Effector memory CD8-positive, alpha-beta T cell (primary cell): ENCODE results near the gene PBX4.
"Not testable (repeated sequence)": the region's sequence is repeated elsewhere in the genome, so short reads cannot be mapped to it uniquely, and the experiment has no call there.

Source experiments
- ATAC-seq: fragments of 150-1000 bp; cut with Tn5 transposase; replicated peaks from 2 replicates; pipeline ENCODE4 v1.10.0; 2021; ENCODE audit warnings: mild to moderate bottlenecking, moderate library complexity
- DNase-seq, 3 experiments: peaks; one replicate each; pipeline ENCODE4 v3.0.0; 2021
- H3K27ac Mint-ChIP-seq, 2 donors: one replicate each; pipeline ENCODE4 v1.8.0; 2022; ENCODE audit warnings: mild to moderate bottlenecking in 2 of 2, mixed read lengths in 2 of 2, moderate library complexity in 2 of 2
- H3K27me3 Mint-ChIP-seq, 2 donors: one replicate each; pipeline ENCODE4 v1.8.0; 2022; ENCODE audit warnings: mixed read lengths in 2 of 2
- H3K36me3 Mint-ChIP-seq: one replicate; pipeline ENCODE4 v1.8.0; 2022; ENCODE audit warnings: mild to moderate bottlenecking, moderate library complexity, mixed read lengths; ENCODE audit not compliant: insufficient read depth
- H3K4me1 Mint-ChIP-seq, 2 donors: one replicate each; pipeline ENCODE4 v1.8.0; 2022; ENCODE audit warnings: low read depth in 2 of 2, mixed read lengths in 2 of 2
- H3K4me3 Mint-ChIP-seq, 2 donors: one replicate each; pipeline ENCODE4 v1.8.0; 2022; ENCODE audit warnings: mild to moderate bottlenecking in 2 of 2, mixed read lengths in 2 of 2, moderate library complexity in 2 of 2
- H3K9me3 Mint-ChIP-seq, 2 donors: one replicate each; pipeline ENCODE4 v1.8.0; 2022; ENCODE audit warnings: mixed read lengths in 2 of 2

Gene PBX4

DNA sequence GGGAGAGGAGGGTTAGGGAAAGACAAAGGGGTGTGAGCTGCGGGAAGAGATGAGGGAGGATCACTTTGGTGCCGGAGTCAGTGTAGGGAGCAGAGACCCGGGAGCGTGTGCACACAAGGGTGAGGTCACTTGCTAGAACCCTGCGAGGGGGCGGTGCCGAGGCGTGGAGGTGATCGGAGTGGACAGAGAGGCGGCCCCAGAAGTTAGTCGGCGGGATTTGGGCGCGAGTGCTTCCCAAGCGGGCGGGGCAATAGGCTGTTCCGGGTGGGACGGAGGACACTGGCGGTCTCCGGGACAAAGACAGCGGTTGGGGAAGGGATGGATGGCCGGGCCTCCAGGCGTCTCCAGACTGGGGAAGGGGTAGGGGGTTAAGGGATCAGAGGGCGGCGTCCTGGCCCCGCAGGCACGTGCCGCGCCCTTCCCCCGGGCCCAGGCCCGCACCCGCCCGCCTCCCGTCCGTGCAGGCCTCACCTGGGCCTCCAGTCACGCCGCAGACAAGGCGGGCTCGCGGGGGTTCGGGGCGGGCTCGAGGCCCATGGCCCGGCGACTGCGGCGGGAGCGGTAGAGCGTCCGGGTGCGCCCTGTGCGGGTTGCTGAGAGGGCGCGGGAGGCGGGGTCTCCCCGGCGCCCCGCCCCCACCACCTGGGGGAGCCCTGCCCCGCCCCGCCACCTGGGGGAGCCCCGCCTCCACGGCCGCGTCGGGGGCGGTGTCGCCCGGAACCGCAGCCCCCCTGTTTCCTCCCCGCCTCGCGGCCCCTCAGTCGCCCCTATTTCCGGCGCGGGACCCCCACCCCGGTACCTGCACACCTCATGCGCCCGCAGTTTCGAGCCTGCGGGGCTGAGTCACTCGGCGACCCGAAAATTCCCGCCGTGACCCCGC is 9.4 kb upstream of the PBX4 start, which contains the start of gene LPAR2:
Gene LPAR2 (minus strand): TSS at position 600 of the 880 bp plus-strand sequence. CDS start 945 bp downstream, outside the sequence.
- DNase-seq (peak; percentile 65 to 80 (median 71)), ATAC-seq (peak; percentile 76)
- Mint-ChIP-seq H3K9me3 (no peaks in the 10 kb centered on the region), H3K36me3 (peaks cover 52% of the 10 kb centered on the region), H3K4me3 (peak within 1 kb of the TSS; percentile 86 to 90), H3K4me1 (peaks cover 22 to 23% of the 10 kb centered on the region in 2 donors), H3K27me3 (no peaks in the 10 kb centered on the region), H3K27ac (peak within 1 kb of the TSS; percentile 89 to 98)

DNA sequence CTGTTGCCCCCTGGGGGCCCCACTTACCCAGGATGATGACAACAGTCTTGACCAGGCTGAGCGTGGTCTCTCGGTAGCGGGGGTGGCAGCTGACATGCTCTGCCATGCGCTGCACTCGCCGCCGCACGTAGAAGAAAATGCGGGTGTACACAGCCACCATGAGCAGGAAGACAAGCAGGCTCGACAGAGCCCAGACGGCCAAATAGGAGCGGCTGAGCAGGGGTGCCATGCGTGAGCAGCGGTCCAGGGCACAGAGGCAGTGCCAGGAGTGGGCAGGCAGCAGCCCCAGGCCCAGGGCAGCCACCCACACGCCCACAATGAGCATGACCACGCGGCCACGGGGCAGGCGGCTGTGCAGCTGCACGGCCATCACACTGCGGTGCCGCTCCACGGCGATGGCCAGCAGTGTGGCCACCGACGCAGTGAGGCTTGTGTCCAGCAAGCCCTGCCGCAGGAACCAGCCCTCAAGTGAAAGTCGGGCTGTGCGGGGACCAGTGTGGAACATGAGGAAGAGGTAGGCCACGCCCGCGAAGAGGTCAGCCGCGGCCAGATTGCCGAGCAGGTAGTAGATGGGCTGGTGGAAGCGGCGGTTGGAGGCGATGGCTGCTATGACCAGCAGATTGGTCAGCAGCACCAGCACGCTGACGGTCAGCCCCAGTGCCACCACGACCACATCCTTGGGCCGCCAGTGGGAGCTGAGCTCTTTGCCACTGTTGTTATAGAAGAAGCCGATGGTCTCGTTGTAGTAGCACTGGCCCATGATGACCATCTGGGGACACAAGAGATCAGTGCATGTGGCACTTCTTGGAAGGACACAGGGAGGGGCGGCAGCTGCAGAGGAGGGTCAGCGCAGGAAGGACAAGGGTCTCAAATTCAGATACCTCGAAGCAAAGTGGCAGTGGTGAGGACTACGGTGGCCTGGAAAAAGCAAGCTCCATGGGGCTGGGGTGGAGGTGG is 8.3 kb upstream of the PBX4 start:
- no peak for DNase-seq

GRCh38 chr19:19624032-19624570 is 5.6 kb upstream of the PBX4 start:
- Mint-ChIP-seq H3K4me3 (no peak overlapping the region), H3K9me3 (no peaks in the 10 kb centered on the region), H3K4me1 (peaks cover 21 to 26% of the 10 kb centered on the region in 2 donors), H3K27me3 (no peaks in the 10 kb centered on the region), H3K36me3 (peaks cover 42% of the 10 kb centered on the region), H3K27ac (no peak overlapping the region)
- ATAC-seq (no peak), DNase-seq (no peak)

More for the DNA sequence above, 8.3 kb upstream of the PBX4 start:
- Mint-ChIP-seq H3K27ac (peak overlapping the region; percentile 89 to 91), H3K4me1 (peaks cover 19 to 23% of the 10 kb centered on the region in 2 donors), H3K27me3 (no peaks in the 10 kb centered on the region), H3K4me3 (peak overlapping the region; percentile 86 to 90), H3K36me3 (peaks cover 46% of the 10 kb centered on the region), H3K9me3 (no peaks in the 10 kb centered on the region)
- ATAC-seq: no peak

DNA sequence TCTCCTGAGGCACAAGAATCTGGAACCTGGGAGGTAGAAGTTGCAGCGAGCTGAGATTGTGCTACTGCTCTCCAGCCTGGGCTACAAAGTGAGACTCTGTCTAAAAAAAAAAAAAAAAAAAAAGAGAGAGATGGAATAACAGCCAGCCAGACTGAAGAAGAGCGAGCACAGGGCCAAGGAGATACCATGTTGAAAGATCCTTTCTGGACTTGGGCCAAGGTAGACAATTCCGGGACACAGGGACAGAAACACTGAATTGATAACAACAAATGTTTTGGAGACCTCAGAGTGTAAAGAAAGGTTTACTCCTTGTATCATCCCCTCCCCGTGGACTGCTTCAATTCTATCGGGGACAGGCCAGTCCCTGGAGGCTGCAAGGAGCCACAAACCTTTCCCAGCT is 4.9 kb upstream of the PBX4 start:
- DNase-seq: no peak
- Mint-ChIP-seq H3K4me1 (peaks cover 28% of the 10 kb centered on the region in 2 donors), H3K9me3 (no peaks in the 10 kb centered on the region), H3K27ac (no peak overlapping the region), H3K4me3 (no peak overlapping the region), H3K36me3 (peaks cover 38% of the 10 kb centered on the region), H3K27me3 (no peaks in the 10 kb centered on the region)
- no peak for ATAC-seq

DNA sequence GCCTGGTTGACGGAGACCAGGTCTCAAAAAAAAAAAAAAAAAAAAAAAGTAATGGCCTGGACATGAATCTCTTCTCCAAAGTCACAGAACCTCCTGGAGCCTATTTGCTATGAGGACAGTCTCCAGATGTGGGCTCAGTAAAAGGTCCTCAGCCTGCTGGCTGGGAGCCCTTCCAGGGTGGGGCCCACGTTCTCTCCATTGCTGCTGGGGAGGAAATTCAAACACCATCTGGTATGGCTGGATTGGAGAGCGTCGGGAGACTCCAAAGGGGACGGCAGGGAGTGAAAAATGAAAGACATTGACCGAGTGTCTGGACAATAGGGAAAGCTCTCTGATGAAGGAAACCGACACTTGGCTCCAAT is 1.3 kb upstream of the PBX4 start:
- ATAC-seq (no peak), DNase-seq (no peak)
- Mint-ChIP-seq H3K36me3 (peaks cover 49% of the 10 kb centered on the region), H3K4me3 (no peak overlapping the region), H3K9me3 (no peaks in the 10 kb centered on the region), H3K27ac (peak overlapping the region; percentile 95), H3K27me3 (no peaks in the 10 kb centered on the region), H3K4me1 (peaks cover 31 to 35% of the 10 kb centered on the region in 2 donors)

GRCh38 chr19:19619181-19619848 is 828 bp upstream of the PBX4 start:
- H3K4me1 Mint-ChIP-seq: peaks cover 35 to 40% of the 10 kb centered on the region in 2 donors
- DNase-seq (no peak), ATAC-seq (no peak)
- no peaks in the 10 kb centered on the region for H3K27me3 Mint-ChIP-seq
- H3K9me3 Mint-ChIP-seq: no peaks in the 10 kb centered on the region
- peaks cover 54% of the 10 kb centered on the region for H3K36me3 Mint-ChIP-seq
- H3K4me3 Mint-ChIP-seq: peak overlapping the region; percentile 72 to 91
- H3K27ac Mint-ChIP-seq: peak overlapping the region; percentile 95

DNA sequence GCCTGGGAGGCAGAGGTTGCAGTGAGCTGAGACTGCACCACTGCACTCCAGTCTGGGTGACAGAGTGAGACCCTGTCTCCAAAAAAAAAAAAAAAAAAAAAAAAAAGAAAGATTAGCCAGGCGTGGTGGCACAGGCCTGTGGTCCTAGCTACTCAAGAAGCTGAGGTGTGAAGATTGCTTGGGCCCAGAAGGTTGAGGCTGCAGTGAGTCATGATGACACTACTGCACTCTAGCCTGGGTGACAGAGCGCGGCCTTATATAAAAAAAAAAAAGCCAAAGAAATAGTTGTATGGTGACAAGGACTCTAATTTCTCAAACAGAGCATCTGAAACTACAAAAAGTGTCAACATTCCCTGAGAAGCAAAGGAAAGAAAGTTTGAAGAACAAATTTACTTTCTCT is 3.4 kb downstream of the PBX4 start:
- H3K27me3 Mint-ChIP-seq: no peaks in the 10 kb centered on the region
- peak overlapping the region; percentile 68 to 74 for H3K4me3 Mint-ChIP-seq
- H3K36me3 Mint-ChIP-seq: peaks cover 49% of the 10 kb centered on the region
- ATAC-seq: peak; percentile 46
- peak; percentile 33 to 49 (median 44) for DNase-seq
- H3K4me1 Mint-ChIP-seq: peaks cover 39 to 62% of the 10 kb centered on the region in 2 donors
- peak overlapping the region; percentile 95 to 98 for H3K27ac Mint-ChIP-seq
- no peaks in the 10 kb centered on the region for H3K9me3 Mint-ChIP-seq

- H3K27me3 Mint-ChIP-seq: no peaks in the 10 kb centered on the region
- peak overlapping the region; percentile 95 to 98 for H3K27ac Mint-ChIP-seq
- ATAC-seq (no peak), DNase-seq (no peak)
- H3K9me3 Mint-ChIP-seq: no peaks in the 10 kb centered on the region
- H3K4me3 Mint-ChIP-seq: no peak overlapping the region
- peaks cover 61% of the 10 kb centered on the region for H3K36me3 Mint-ChIP-seq
- peaks cover 36 to 60% of the 10 kb centered on the region in 2 donors for H3K4me1 Mint-ChIP-seq
Measured at GRCh38 chr19:19613506-19613905, 5.0 kb downstream of the PBX4 start.

- no peak for ATAC-seq
- no peaks in the 10 kb centered on the region for H3K9me3 Mint-ChIP-seq
- no peaks in the 10 kb centered on the region for H3K27me3 Mint-ChIP-seq
- H3K36me3 Mint-ChIP-seq: peaks cover 59% of the 10 kb centered on the region
- no peak for DNase-seq
- no peak overlapping the region for H3K4me3 Mint-ChIP-seq
- peaks cover 32 to 49% of the 10 kb centered on the region in 2 donors for H3K4me1 Mint-ChIP-seq
- H3K27ac Mint-ChIP-seq: peak overlapping the region in 1 of 2 donors; percentile 31
Measured at GRCh38 chr19:19610376-19611202, 7.9 kb downstream of the PBX4 start.

DNA sequence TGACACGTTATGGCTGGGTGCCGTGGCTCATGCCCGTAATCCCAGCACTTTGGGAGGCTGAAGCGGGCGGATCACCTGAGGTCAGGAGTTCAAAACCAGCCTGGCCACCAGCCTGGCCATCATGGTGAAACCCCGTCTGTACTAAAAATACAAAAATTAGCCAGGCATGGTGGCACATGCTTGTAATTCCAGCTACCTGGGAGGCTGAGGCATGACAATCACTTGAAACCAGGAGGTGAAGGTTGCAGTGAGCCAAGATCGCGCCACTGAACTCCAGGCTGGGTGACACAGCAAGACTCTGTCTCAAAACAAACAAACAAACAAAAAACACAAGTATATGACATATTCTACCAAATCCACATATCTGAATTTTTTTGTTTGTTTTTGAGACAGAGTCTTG is 11.8 kb downstream of the PBX4 start:
- DNase-seq, H3K9me3 Mint-ChIP-seq, ATAC-seq, H3K27me3 Mint-ChIP-seq: not testable (repeated sequence)
- Mint-ChIP-seq H3K36me3 (peaks cover 55% of the 10 kb centered on the region), H3K4me3 (peak overlapping the region in 1 of 2 donors; percentile 61), H3K4me1 (peaks cover 29 to 38% of the 10 kb centered on the region in 2 donors), H3K27ac (peak overlapping the region; percentile 86 to 95)

- Mint-ChIP-seq H3K4me3 (peak overlapping the region; percentile 46 to 61), H3K4me1 (peaks cover 36 to 41% of the 10 kb centered on the region in 2 donors), H3K27me3 (no peaks in the 10 kb centered on the region), H3K9me3 (no peaks in the 10 kb centered on the region), H3K36me3 (peaks cover 52% of the 10 kb centered on the region), H3K27ac (peak overlapping the region; percentile 86 to 95)
- peak; percentile 19 to 33 (median 22) for DNase-seq
- ATAC-seq: peak; percentile 85
Measured at GRCh38 chr19:19606021-19606420, 12.5 kb downstream of the PBX4 start.

- ATAC-seq: no peak
- no peaks in the 10 kb centered on the region for H3K9me3 Mint-ChIP-seq
- H3K36me3 Mint-ChIP-seq: peaks cover 46% of the 10 kb centered on the region
- peak overlapping the region; percentile 22 to 99 for H3K27ac Mint-ChIP-seq
- H3K4me3 Mint-ChIP-seq: peak overlapping the region; percentile 17 to 24
- no peak for DNase-seq
- H3K4me1 Mint-ChIP-seq: peaks cover 45% of the 10 kb centered on the region in 2 donors
- H3K27me3 Mint-ChIP-seq: no peaks in the 10 kb centered on the region
Measured at GRCh38 chr19:19602713-19603324, 15.7 kb downstream of the PBX4 start.
